ENCODE measurements around the gene SLC44A5.
"Not testable (repeated sequence)": the region's sequence is repeated elsewhere in the genome, so short reads cannot be mapped to it uniquely, and the experiment has no call there.

SLC44A5 gene

DNA sequence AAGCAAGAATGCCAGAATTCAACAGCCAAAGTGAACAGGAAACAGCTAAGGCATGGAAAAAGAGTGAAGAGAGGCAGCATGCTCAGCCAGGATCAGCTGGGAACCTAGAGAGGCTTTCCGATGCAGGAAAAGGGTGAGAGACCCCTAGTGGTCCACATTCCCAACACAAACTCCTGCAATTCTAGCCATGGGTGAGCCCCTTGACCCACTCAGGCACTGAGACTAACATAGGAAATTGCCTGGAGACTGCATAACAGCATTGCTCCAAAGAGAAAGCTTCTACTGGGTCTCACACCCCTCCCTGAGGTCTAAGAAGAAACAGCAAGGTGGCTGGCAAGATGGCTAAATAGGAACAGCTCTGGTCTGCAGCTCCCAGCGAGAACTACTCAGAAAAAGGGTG, 353.5 kb downstream of the SLC44A5 start:
- TF ChIP-seq, protein P1, sequence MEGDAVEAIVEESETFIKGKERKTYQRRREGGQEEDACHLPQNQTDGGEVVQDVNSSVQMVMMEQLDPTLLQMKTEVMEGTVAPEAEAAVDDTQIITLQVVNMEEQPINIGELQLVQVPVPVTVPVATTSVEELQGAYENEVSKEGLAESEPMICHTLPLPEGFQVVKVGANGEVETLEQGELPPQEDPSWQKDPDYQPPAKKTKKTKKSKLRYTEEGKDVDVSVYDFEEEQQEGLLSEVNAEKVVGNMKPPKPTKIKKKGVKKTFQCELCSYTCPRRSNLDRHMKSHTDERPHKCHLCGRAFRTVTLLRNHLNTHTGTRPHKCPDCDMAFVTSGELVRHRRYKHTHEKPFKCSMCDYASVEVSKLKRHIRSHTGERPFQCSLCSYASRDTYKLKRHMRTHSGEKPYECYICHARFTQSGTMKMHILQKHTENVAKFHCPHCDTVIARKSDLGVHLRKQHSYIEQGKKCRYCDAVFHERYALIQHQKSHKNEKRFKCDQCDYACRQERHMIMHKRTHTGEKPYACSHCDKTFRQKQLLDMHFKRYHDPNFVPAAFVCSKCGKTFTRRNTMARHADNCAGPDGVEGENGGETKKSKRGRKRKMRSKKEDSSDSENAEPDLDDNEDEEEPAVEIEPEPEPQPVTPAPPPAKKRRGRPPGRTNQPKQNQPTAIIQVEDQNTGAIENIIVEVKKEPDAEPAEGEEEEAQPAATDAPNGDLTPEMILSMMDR (IDR thresholded peaks at IDR 0.05; ENCODE audit: borderline replicate concordance, insufficient read depth, low read depth, low read length): no peak
- H3K4me3 ChIP-seq (ENCODE audit: low read depth, low read length): no peak overlapping the region

DNA sequence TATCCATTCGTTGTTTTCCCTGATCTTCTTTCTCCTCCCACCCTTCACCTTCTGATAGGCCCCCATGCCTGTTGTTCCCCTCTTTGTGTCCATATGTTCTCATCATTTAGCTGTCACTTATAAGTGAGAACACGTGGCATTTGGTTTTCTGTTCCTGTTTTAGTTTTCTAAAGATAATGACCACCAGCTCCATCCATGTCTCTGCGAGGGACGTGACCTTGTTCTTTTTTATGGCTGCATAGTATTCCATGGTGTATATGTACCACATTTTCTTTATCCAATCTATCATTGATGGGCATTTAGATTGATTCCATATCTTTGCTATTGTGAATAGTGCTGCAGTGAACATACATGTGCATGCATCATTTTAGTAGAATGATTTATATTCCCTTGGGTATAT, 360.8 kb downstream of the SLC44A5 start:
- not testable (repeated sequence) for H3K4me3 ChIP-seq (ENCODE audit: low read depth, low read length)

DNA sequence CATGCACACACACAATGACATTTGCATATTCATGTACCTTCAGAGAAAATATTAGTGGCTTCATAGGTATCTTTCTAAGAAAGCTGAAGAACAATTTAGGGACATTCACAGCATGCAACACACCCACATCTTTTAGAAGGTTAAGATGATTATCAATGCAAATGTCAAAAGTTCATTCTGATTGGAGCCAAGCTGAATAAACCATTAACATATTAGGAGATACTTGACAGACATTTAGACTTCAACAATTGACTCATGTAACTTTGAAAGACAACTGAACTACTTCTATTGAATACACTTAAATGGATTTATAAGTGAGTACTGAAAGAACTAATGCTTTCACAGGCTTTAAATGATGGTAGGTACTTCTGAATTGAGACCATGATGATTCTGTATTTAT, 365.7 kb downstream of the SLC44A5 start:
- TF ChIP-seq, protein P1 (IDR thresholded peaks at IDR 0.05; ENCODE audit: borderline replicate concordance, insufficient read depth, low read depth, low read length): no peak
- H3K4me3 ChIP-seq (ENCODE audit: low read depth, low read length): no peak overlapping the region

DNA sequence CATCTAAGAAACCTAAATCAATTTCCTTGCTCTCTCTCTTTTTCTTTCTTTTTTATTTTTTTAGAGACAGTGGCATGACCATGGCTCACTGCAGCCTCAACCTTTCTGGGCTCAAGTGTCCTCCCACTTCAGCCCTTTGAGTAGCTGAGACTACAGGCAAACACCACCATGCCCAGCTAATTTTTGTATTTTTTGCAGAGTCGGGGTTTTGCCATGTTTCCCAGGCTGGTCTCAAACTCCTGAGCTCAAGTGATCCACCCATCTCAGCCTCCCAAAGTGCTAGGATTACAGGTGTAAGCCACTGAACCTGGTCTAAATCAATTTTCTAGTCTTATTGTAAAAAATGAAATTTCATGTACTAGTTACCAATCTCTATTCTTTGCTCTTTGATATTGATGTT, 367.8 kb downstream of the SLC44A5 start:
- TF ChIP-seq, protein P1 (IDR thresholded peaks at IDR 0.05; ENCODE audit: borderline replicate concordance, insufficient read depth, low read depth, low read length): no peak
- H3K4me3 ChIP-seq (ENCODE audit: low read depth, low read length): no peak overlapping the region

DNA sequence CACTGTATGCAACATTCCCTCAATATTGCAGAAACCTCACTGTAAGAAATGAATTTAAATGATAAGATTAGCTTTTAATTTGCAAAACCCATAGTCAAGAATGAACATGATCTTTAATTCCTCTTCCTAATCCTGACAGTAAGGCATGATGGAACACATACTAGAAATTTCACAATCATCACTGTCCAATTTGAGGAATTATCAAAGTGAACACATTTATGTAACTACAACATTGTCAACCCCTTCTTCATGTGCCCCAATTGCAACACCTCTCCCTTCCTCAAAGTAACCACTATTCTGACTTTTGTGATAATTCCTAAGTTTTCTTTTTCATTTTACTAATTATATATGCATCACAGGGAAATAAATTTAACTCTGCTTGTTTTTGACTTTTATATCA, 373.6 kb downstream of the SLC44A5 start:
- TF ChIP-seq, protein P1 (IDR thresholded peaks at IDR 0.05; ENCODE audit: borderline replicate concordance, insufficient read depth, low read depth, low read length): no peak
- H3K4me3 ChIP-seq (ENCODE audit: low read depth, low read length): no peak overlapping the region

DNA sequence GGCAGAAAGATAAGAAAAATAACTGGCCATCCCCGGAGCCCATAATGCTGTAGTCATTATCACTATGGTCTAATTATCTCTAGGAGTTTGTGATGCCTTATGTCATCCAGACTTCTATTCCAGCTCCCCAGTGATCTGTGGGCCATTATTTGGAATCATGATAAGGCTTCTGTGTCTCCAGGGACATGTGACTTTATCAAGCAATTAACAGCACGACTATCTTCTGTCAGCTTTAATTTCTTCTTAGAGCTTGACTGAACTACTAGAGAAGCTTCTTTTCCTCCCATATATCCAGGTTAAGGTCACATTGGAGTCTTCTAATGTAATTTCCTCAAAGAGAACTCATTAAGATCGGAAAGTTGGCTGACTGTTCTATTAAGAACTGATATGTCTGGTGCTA, 376.4 kb downstream of the SLC44A5 start:
- TF ChIP-seq, protein P1 (IDR thresholded peaks at IDR 0.05; ENCODE audit: borderline replicate concordance, insufficient read depth, low read depth, low read length): no peak

DNA sequence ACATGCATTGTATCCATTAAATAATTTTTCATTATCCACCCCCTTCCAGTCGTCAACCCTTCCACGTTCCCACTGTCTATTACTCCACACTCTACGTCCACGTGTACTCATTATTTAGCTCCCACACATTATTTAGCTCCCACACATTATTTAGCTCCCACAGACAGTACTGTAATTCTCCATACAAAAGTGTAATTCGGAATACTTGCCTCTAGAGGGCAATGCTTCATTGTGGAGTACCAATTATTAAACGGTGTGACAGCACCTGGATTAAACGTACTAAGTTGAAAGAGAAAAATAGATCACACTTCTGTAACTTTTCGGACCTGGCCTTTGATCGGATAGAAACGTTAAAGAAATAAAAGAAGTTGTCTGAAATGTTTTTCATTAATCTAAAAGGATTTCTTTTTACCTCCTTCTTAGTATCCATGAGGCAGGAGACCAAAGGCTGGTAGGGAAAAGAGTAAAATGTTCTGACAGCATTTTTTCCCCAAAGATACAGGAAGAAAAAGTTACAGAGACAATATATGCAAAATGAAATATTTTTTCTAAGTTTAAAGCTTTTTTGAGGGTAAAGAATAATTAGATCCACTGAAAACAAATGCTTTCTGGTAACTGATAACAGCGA, 377.5 kb downstream of the SLC44A5 start:
- H3K4me3 ChIP-seq (ENCODE audit: low read depth, low read length): no peak overlapping the region
- TF ChIP-seq, protein P1 (IDR thresholded peaks at IDR 0.05; ENCODE audit: borderline replicate concordance, insufficient read depth, low read depth, low read length): peak; percentile 45; the same call in 1 of the 2 replicates

More for the DNA sequence above, 376.4 kb downstream of the SLC44A5 start:
- H3K4me3 ChIP-seq (ENCODE audit: low read depth, low read length): no peak overlapping the region
